IMR-90 (cell line): ENCODE data around the gene TUBGCP2. TPM values are rescaled to one million over a fixed set of nuclear protein-coding genes. Genes with fewer than 3 reads are reported as not detected.

Experiments used
- ATAC-seq: fragments of 200-7000 bp; cut with Tn5 transposase; 2 replicates; pipeline ENCODE4 v1.9.1; 2020; ENCODE audit warnings: low read depth, mild to moderate bottlenecking, moderate library complexity
- BruUV-seq: library from RNA; stranded (reverse); fragments of 400-500 nt; replicated peaks from 2 replicates; lab custom pipeline; 2021; lab: Mats Ljungman, UMichigan
- CTCF ChIA-PET: fragments of 300-600 bp; formaldehyde crosslinking; extraction: SDS; loops from one replicate; lab custom pipeline; 2021; ENCODE audit warnings: antibody characterized with exemption; lab: Yijun Ruan, JAX
- POLR2A ChIA-PET: fragments of 300-600 bp; sonication (Branson Sonifier 250); formaldehyde crosslinking; loops from one replicate; lab custom pipeline; 2022; ENCODE audit warnings: antibody characterized with exemption; ENCODE audit not compliant: unreplicated experiment; lab: Charles Lee
- DNase-seq: peaks from one replicate; pipeline ENCODE4 v3.0.0; 2013
- H2AFZ ChIP-seq: replicated peaks from 2 replicates; pipeline ENCODE3; 2013; ENCODE audit warnings: low read length, mild to moderate bottlenecking; ENCODE audit not compliant: poor library complexity
- H2AK5ac ChIP-seq: 2 replicates; pipeline ENCODE4 v1.6.1; 2013; ENCODE audit warnings: low read depth, low read length, inconsistent platforms
- H2AK9ac ChIP-seq: replicated peaks from 2 replicates; pipeline ENCODE3; 2013; ENCODE audit warnings: mild to moderate bottlenecking, low read depth, low read length, moderate library complexity; ENCODE audit not compliant: poor library complexity
- H2BK120ac ChIP-seq: 2 replicates; pipeline ENCODE4 v1.6.1; 2013; ENCODE audit warnings: low read depth, low read length, inconsistent platforms
- H2BK15ac ChIP-seq: 3 replicates; pipeline ENCODE4 v1.6.1; 2013; ENCODE audit warnings: low read depth, low read length, inconsistent platforms
- H2BK20ac ChIP-seq: 2 replicates; pipeline ENCODE4 v1.6.1; 2013; ENCODE audit warnings: low read depth, mild to moderate bottlenecking, inconsistent platforms, low read length, moderate library complexity
- H2BK5ac ChIP-seq: 2 replicates; pipeline ENCODE4 v1.6.1; 2013; ENCODE audit warnings: mild to moderate bottlenecking, low read depth, low read length, inconsistent platforms; ENCODE audit not compliant: poor library complexity, severe bottlenecking
- H3K14ac ChIP-seq: replicated peaks from 2 replicates; pipeline ENCODE4 v1.6.1; 2013; ENCODE audit warnings: low read depth, low read length, inconsistent platforms
- H3K18ac ChIP-seq: 2 replicates; pipeline ENCODE4 v1.6.1; 2013; ENCODE audit warnings: low read depth, low read length, control low read depth
- H3K23ac ChIP-seq: 2 replicates; pipeline ENCODE4 v1.6.1; 2013; ENCODE audit warnings: low read depth, low read length, inconsistent platforms
- H3K27ac ChIP-seq: 2 replicates; pipeline ENCODE4 v1.5.1; 2013; ENCODE audit warnings: mild to moderate bottlenecking, control low read depth, low read length; ENCODE audit not compliant: insufficient read depth
- H3K27me3 ChIP-seq: 2 replicates; pipeline ENCODE4 v1.6.1; 2013; ENCODE audit warnings: low read length; ENCODE audit not compliant: control insufficient read depth, insufficient read depth
- H3K36me3 ChIP-seq: 2 replicates; pipeline ENCODE4 v1.6.1; 2013; ENCODE audit warnings: low read length, mixed read lengths; ENCODE audit not compliant: control insufficient read depth, insufficient read depth
- H3K4ac ChIP-seq: 2 replicates; pipeline ENCODE4 v1.6.1; 2013; ENCODE audit warnings: low read depth, low read length, inconsistent platforms
- H3K4me1 ChIP-seq: 2 replicates; pipeline ENCODE4 v1.6.1; 2013; ENCODE audit warnings: low read length, mixed read lengths; ENCODE audit not compliant: control insufficient read depth, insufficient read depth
- H3K4me2 ChIP-seq: 2 replicates; pipeline ENCODE4 v1.6.1; 2013; ENCODE audit warnings: low read depth, mild to moderate bottlenecking, control low read depth, low read length, moderate library complexity
- H3K4me3 ChIP-seq: 2 replicates; pipeline ENCODE4 v1.5.1; 2013; ENCODE audit warnings: low read depth, mild to moderate bottlenecking, control low read depth, low read length, moderate library complexity; ENCODE audit not compliant: insufficient read depth
- H3K56ac ChIP-seq: 2 replicates; pipeline ENCODE4 v1.6.1; 2013; ENCODE audit warnings: low read length, inconsistent platforms; ENCODE audit not compliant: insufficient read depth; ENCODE audit errors: extremely low read depth
- H3K79me1 ChIP-seq, 2 experiments: 2 replicates each; pipeline ENCODE4 v1.6.1; 2013; ENCODE audit warnings: low read length in 2 of 2, inconsistent platforms in 1 of 2, low read depth in 1 of 2
- H3K9ac ChIP-seq: 2 replicates; pipeline ENCODE4 v1.6.1; 2013; ENCODE audit warnings: low read depth, low read length, control low read depth
- H3K9me1 ChIP-seq: 2 replicates; pipeline ENCODE4 v1.6.1; 2013; ENCODE audit warnings: low read length, inconsistent platforms; ENCODE audit not compliant: insufficient read depth
- H3K9me3 ChIP-seq: 2 replicates; pipeline ENCODE4 v1.6.1; 2013; ENCODE audit warnings: low read length; ENCODE audit not compliant: control insufficient read depth, insufficient read depth
- H4K20me1 ChIP-seq: 2 replicates; pipeline ENCODE4 v1.6.1; 2013; ENCODE audit warnings: low read length, inconsistent platforms; ENCODE audit not compliant: insufficient read depth
- H4K5ac ChIP-seq: 2 replicates; pipeline ENCODE4 v1.6.1; 2013; ENCODE audit warnings: mild to moderate bottlenecking, low read depth, low read length, control low read depth
- H4K8ac ChIP-seq, 2 experiments: 2 replicates each; pipeline ENCODE4 v1.6.1; 2013; ENCODE audit warnings: low read depth in 2 of 2, low read length in 2 of 2, control low read depth in 1 of 2, inconsistent platforms in 1 of 2
- H4K91ac ChIP-seq: 2 replicates; pipeline ENCODE4 v1.6.1; 2013; ENCODE audit warnings: low read depth, low read length, inconsistent platforms; ENCODE audit not compliant: insufficient read depth
- BHLHE40 ChIP-seq: fragments of 150-350 bp; IDR thresholded peaks from 2 replicates; pipeline ENCODE4 v1.6.1; 2016; ENCODE audit warnings: mild to moderate bottlenecking, low read depth, low read length
- CEBPB ChIP-seq: IDR thresholded peaks from 2 replicates; pipeline ENCODE4 v1.6.1; 2012; ENCODE audit warnings: low read depth, low read length, improper control_type of control experiment
- CHD1 ChIP-seq: IDR thresholded peaks from 2 replicates; pipeline ENCODE4 v1.6.1; 2012; ENCODE audit warnings: low read depth, low read length, improper control_type of control experiment
- FOS ChIP-seq: fragments of 150-350 bp; IDR thresholded peaks from 2 replicates; pipeline ENCODE4 v1.6.1; 2016; ENCODE audit warnings: low read depth, low read length
- MAFK ChIP-seq: IDR thresholded peaks from 2 replicates; pipeline ENCODE4 v1.6.1; 2012; ENCODE audit warnings: low read depth, low read length, improper control_type of control experiment
- MAZ ChIP-seq: IDR thresholded peaks from 2 replicates; pipeline ENCODE4 v1.6.1; 2012; ENCODE audit warnings: low read depth, mild to moderate bottlenecking, low read length, improper control_type of control experiment, moderate library complexity, borderline replicate concordance
- MXI1 ChIP-seq: IDR thresholded peaks from 2 replicates; pipeline ENCODE4 v1.6.1; 2012; ENCODE audit warnings: low read depth, mild to moderate bottlenecking, low read length, moderate library complexity, borderline replicate concordance
- NFE2L2 ChIP-seq: fragments of 150-350 bp; IDR thresholded peaks from 2 replicates; pipeline ENCODE4 v1.6.1; 2016; ENCODE audit warnings: low read depth, mild to moderate bottlenecking, low read length
- POLR2A ChIP-seq: IDR thresholded peaks from 2 replicates; pipeline ENCODE4 v1.6.1; 2012; ENCODE audit warnings: mild to moderate bottlenecking, low read depth, low read length
- RAD21 ChIP-seq: IDR thresholded peaks from 2 replicates; pipeline ENCODE4 v1.6.1; 2012; ENCODE audit warnings: low read length, improper control_type of control experiment
- RCOR1 ChIP-seq: IDR thresholded peaks from 2 replicates; pipeline ENCODE4 v1.6.1; 2012; ENCODE audit warnings: mild to moderate bottlenecking, low read length, improper control_type of control experiment; ENCODE audit not compliant: insufficient replicate concordance
- RFX5 ChIP-seq: IDR thresholded peaks from 2 replicates; pipeline ENCODE4 v1.8.0; 2012; ENCODE audit warnings: low read depth, mild to moderate bottlenecking, low read length, moderate library complexity
- SMC3 ChIP-seq: fragments of 150-350 bp; IDR thresholded peaks from 2 replicates; pipeline ENCODE4 v1.6.1; 2016; ENCODE audit warnings: low read depth, mild to moderate bottlenecking, antibody characterized with exemption, low read length, moderate library complexity
- WGBS, 2 experiments: methylation state at CpG; one replicate each; pipeline versions ENCODE4 v1.1.5 to v1.1.7; 2013; ENCODE audit warnings: missing lambda C conversion rate in 2 of 2; ENCODE audit not compliant: insufficient read length in 1 of 2; ENCODE audit errors: extremely low coverage in 2 of 2; 5-methylcytosine and 5-hydroxymethylcytosine counted together
- dilution Hi-C: fragments of 300-500 bp; cut with HindIII; formaldehyde crosslinking; loops from one replicate; pipeline ENCODE4 v1.14.3; 2018; ENCODE audit warnings: low sequenced_read_pairs; ENCODE audit not compliant: unreplicated experiment
- in situ Hi-C: fragments of 300-500 bp; cut with MboI; formaldehyde crosslinking; loops from 3 replicates; pipeline ENCODE4 v1.14.3; 2019; ENCODE audit warnings: low sequenced_read_pairs, inconsistent platforms, mixed read lengths
- intact Hi-C: fragments of 100-400 bp; cut with micrococcal nuclease; formaldehyde crosslinking; loops from 2 replicates; pipeline ENCODE4 v1.10.0; 2022
- polyA plus RNA-seq, 3 experiments: library from polyadenylated mRNA; depleted of rRNA; stranded (reverse); fragments of >200 nt; gene quantifications; 2 replicates each; pipeline ENCODE4 v1.2.3, GENCODE V29; 2012; ENCODE audit warnings: low replicate concordance in 1 of 3
- total RNA-seq: library from RNA; depleted of rRNA; stranded (reverse); fragments of >200 nt; gene quantifications from 2 replicates; pipeline ENCODE4 v1.2.3, GENCODE V29; 2012
- TF ChIP-seq, protein P1 (sequence below): fragments of 150-350 bp; IDR thresholded peaks from 2 replicates; pipeline ENCODE4 v1.6.1; 2017; ENCODE audit warnings: mild to moderate bottlenecking, antibody characterized with exemption, low read length, low read depth
- TF ChIP-seq, protein P2 (sequence below): conservative IDR thresholded peaks from 2 replicates; pipeline ENCODE4 v1.5.1; 2012; ENCODE audit warnings: mild to moderate bottlenecking, low read depth, low read length, improper control_type of control experiment

Gene TUBGCP2
- total and polyA plus RNA-seq, 2 of the 4 experiments (the other 2 are of a cell fraction) = 48.1 to 72.6 TPM

DNA sequence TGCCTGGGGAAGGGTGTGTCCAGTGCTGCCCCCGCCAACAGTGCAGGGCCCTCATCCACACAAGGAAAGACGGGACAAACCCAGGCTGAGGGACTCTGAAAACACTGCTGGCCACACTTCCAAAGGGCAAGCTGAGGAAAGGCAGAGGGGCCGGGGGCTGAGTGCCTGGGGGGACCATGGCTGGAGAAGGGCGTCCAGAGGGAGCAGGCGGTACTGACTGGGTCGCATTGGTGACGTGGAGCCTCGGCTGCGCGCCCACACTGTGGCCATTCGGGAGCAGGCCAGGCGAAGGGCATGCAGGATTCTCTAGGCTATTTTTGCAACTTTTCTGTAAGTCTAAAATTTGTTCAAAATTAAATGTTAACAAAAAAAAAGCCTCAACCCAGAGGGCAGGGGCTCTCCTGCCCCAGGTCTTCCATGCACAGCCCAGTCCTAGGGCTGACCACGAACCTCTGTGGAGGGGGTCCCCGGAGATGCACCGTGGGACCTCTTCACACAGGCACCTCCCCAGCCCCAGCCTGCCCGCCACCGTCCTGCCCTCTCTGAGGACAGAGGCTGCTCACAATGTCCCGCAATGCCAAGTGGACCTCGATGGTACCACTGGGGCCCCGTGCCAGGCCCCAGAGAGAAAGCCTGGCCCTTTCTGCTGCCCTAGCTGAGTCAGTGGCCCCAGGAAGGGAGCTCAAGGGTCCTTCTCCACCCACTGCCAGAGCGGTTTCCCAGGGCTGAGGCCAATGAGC, 42.4 kb downstream of the TUBGCP2 start:
- 71% methylated on average over 7 of the region's 21 CpGs; no CpG with 5 or more reads in 1 of the 2 experiments for WGBS, 2 experiments
- H4K91ac ChIP-seq = no peak overlapping the region
- no peaks in the 10 kb centered on the region for H3K9me3 ChIP-seq
- no peak overlapping the region for H4K8ac ChIP-seq
- no peak for DNase-seq
- H3K18ac ChIP-seq = no peak overlapping the region
- H4K20me1 ChIP-seq = no peaks in the 10 kb centered on the region
- H3K27me3 ChIP-seq = no peaks in the 10 kb centered on the region; the same call in 1 of the 2 replicates
- H2BK120ac ChIP-seq = no peak overlapping the region
- H3K27ac ChIP-seq = no peak overlapping the region
- H2AK5ac ChIP-seq = no peak overlapping the region
- H2AFZ ChIP-seq = no peak overlapping the region
- CTCF ChIA-PET = no interaction called here
- in situ Hi-C loops (loop anchor here (25.0 kb wide), 1 partner anchor 604 kb away; no protein-coding TSS in a partner anchor), dilution Hi-C loops (no loop called here), intact Hi-C loops (no loop called here)
- H3K23ac ChIP-seq = no peak overlapping the region
- no peak for ATAC-seq
- peaks cover 2% of the 10 kb centered on the region; the same call in 1 of the 2 replicates for H3K9me1 ChIP-seq
- no peak overlapping the region for H2BK5ac ChIP-seq
- no peak overlapping the region for H3K9ac ChIP-seq
- H3K56ac ChIP-seq = no peak overlapping the region
- peaks cover 4% of the 10 kb centered on the region; the same call in 1 of the 2 replicates for H3K36me3 ChIP-seq
- H3K14ac ChIP-seq = no peak overlapping the region
- POLR2A ChIA-PET = no interaction called here
- H3K79me1 ChIP-seq = peaks cover 0 to under 1% of the 10 kb centered on the region in 2 experiments; a peak in 1 of 4 replicates
- no peak overlapping the region for H4K5ac ChIP-seq
- H2AK9ac ChIP-seq = peak overlapping the region; percentile 50
- H2BK15ac ChIP-seq = no peak overlapping the region
- no TSS peak for BruUV-seq
- H3K4me2 ChIP-seq = no peak overlapping the region
- H3K4me1 ChIP-seq = peaks cover 1% of the 10 kb centered on the region
- no peak overlapping the region for H3K4ac ChIP-seq
- no peak overlapping the region for H3K4me3 ChIP-seq
- H2BK20ac ChIP-seq = no peak overlapping the region
- TF ChIP-seq RFX5 (no peak), SMC3 (no peak), MAFK (no peak), BHLHE40 (no peak), NFE2L2 (no peak), FOS (no peak), POLR2A (no peak), MAZ (no peak), CEBPB (no peak), CHD1 (no peak), RAD21 (no peak), RCOR1 (no peak), MXI1 (no peak)
- TF ChIP-seq, protein P1, sequence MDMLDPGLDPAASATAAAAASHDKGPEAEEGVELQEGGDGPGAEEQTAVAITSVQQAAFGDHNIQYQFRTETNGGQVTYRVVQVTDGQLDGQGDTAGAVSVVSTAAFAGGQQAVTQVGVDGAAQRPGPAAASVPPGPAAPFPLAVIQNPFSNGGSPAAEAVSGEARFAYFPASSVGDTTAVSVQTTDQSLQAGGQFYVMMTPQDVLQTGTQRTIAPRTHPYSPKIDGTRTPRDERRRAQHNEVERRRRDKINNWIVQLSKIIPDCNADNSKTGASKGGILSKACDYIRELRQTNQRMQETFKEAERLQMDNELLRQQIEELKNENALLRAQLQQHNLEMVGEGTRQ = no peak
- TF ChIP-seq, protein P2, sequence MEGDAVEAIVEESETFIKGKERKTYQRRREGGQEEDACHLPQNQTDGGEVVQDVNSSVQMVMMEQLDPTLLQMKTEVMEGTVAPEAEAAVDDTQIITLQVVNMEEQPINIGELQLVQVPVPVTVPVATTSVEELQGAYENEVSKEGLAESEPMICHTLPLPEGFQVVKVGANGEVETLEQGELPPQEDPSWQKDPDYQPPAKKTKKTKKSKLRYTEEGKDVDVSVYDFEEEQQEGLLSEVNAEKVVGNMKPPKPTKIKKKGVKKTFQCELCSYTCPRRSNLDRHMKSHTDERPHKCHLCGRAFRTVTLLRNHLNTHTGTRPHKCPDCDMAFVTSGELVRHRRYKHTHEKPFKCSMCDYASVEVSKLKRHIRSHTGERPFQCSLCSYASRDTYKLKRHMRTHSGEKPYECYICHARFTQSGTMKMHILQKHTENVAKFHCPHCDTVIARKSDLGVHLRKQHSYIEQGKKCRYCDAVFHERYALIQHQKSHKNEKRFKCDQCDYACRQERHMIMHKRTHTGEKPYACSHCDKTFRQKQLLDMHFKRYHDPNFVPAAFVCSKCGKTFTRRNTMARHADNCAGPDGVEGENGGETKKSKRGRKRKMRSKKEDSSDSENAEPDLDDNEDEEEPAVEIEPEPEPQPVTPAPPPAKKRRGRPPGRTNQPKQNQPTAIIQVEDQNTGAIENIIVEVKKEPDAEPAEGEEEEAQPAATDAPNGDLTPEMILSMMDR = no peak
